Heart left ventricle (tissue), 16 donors: Measurements from ENCODE around the gene ATP6V1A. TPM values are rescaled to one million over a fixed set of nuclear protein-coding genes. Genes with fewer than 3 reads are reported as not detected.

Experiments used
- ATAC-seq, 4 donors: fragments of 200-7000 bp; cut with Tn5 transposase; one replicate each; pipeline ENCODE4 v1.9.1; 2020 to 2022; ENCODE audit warnings: moderate library complexity in 4 of 4, mild to moderate bottlenecking in 3 of 4, moderate number of reproducible peaks in 1 of 4
- DNase-seq, 5 donors: peaks; one replicate each; pipeline ENCODE4 v3.0.0-alpha.2; 2020
- H3K27ac ChIP-seq, 12 donors: fragments of 200-600 bp; sonication (generic) in 4 of 12; one replicate each; pipeline versions ENCODE4 v1.5.0 to v1.8.0; 2016 to 2022; ENCODE audit warnings: mild to moderate bottlenecking in 2 of 12
- H3K27me3 ChIP-seq, 9 donors: fragments of 200-600 bp; sonication (generic) in 2 of 9; one replicate each; pipeline versions ENCODE4 v1.5.1 to v1.8.0; 2016 to 2022; ENCODE audit warnings: mild to moderate bottlenecking in 3 of 9
- H3K36me3 ChIP-seq, 9 donors: fragments of 200-600 bp; sonication (generic) in 2 of 9; one replicate each; pipeline versions ENCODE4 v1.5.0 to v1.8.0; 2018 to 2022; ENCODE audit warnings: mild to moderate bottlenecking in 2 of 9
- H3K4me1 ChIP-seq, 12 donors: fragments of 200-600 bp; sonication (generic) in 4 of 12; one replicate each; pipeline versions ENCODE4 v1.5.0 to v1.8.0; 2016 to 2022; ENCODE audit warnings: mild to moderate bottlenecking in 3 of 12
- H3K4me3 ChIP-seq, 12 donors: fragments of 200-600 bp; sonication (generic) in 4 of 12; one replicate each; pipeline versions ENCODE4 v1.5.0 to v1.8.0; 2017 to 2022; ENCODE audit warnings: mild to moderate bottlenecking in 9 of 12, moderate library complexity in 4 of 12
- H3K9me3 ChIP-seq, 12 donors: fragments of 200-600 bp; sonication (generic) in 4 of 12; one replicate each; pipeline versions ENCODE4 v1.5.0 to v1.8.0; 2016 to 2022; ENCODE audit warnings: mild to moderate bottlenecking in 1 of 12
- POLR2A ChIP-seq, 2 donors: fragments of 450-650 bp; IDR thresholded peaks; one replicate each; pipeline ENCODE4 v1.6.1; 2017; ENCODE audit warnings: antibody characterized with exemption in 2 of 2, mild to moderate bottlenecking in 2 of 2, moderate library complexity in 2 of 2
- WGBS, 4 donors: extraction: QIAGEN DNeasy Blood & Tissue Kit in 2 of 4; methylation state at CpG; one replicate each; pipeline versions ENCODE4 v1.1.5 to v1.1.7; 2013 to 2018; 5-methylcytosine and 5-hydroxymethylcytosine counted together
- intact Hi-C, 10 donors: fragments of 100-400 bp; cut with DNase I; formaldehyde crosslinking; loops; one replicate each; pipeline versions ENCODE4 v1.11.1 to v1.14.2; 2022
- polyA plus RNA-seq, 2 donors: library from polyadenylated mRNA; stranded (reverse); fragments of 200-250 nt; gene quantifications; one replicate each; pipeline ENCODE4 v1.2.3, GENCODE V29; 2013
- total RNA-seq, 9 donors: library from RNA; depleted of rRNA in 2 of 9; stranded (reverse); fragments of >200 nt in 2 of 9; fragmentation: NEBNext Ultra II Directional in 3 of 9; extraction: Animal tissue kit (Norgen Biotek cat#: 25700) in 3 of 9; gene quantifications; one replicate each; pipeline versions ENCODE4 v1.1.0 to v1.2.4, GENCODE V29; 2016 to 2023
- TF ChIP-seq, protein P1 (sequence below), 12 donors: fragments of 200-600 bp; sonication (generic) in 4 of 12; IDR thresholded peaks; one replicate each; pipeline versions ENCODE4 v1.5.0 to v1.8.0; 2018 to 2022; ENCODE audit warnings: antibody characterized with exemption in 12 of 12, mild to moderate bottlenecking in 5 of 12
- donor health status: ischemic (EF 13 %, LVEDD 7.1; RV severe dilation, severe dysfunction).
- donor health status: healthy with polysubstance abuse.
- donor health status: DM: no; HTN: yes; CAD: no.
- donor health status: DM: no; HTN: no; CAD: no.
- donor health status: ischemic (EF 25% LVEDD 6.9; RV normal size, moderate dysfunction).
- donor health status: ischemic (EF 25% LVEDD 5.7; RV mildly dilated, moderate dysfunction).
- donor health status: healthy.
- donor health status: DM: yes; HTN: yes; CAD: no.
- donor health status: ischemic (EF 35%, LVEDD 5.7; RV mildly dilated, moderate dysfunction).
- donor health status: nonischemic (EF 11% LVEDD 7.7; RV severe dilation, severe dysfunction).
- donor health status: DM: yes; HTN: yes; CAD: no.
- donor health status: PGD.
- donor health status: ischemic (EF 29% LVEDD 5.4; RV normal size, mild dysfunction).
- donor health status: nonischemic (EF 23%, LVEDD 6.1; RV moderate dilation, normal function).

Gene ATP6V1A
- total and polyA plus RNA-seq, 11 donors, result 5.9 to 66.8 (median 19.0) TPM

DNA sequence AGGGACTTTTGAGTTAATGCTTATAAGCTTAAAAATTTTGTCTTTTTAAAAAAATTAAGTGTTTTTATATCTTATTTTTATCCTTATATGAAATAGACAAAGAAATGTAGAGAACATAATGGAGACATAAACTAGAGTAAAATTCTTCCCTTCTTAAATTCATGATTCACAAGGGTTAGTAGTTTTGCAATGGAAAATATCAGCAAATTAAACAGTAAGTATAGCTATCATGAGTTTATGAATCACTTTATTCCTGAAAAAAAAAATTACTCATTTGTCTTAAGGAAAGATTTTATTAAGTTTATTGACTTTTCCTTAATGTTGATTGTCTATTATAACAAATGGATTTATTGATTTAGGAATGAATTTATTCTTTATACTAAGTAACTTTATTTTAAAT, 4.3 kb downstream of the ATP6V1A start:
- Histone ChIP-seq H3K36me3 (no peaks in the 10 kb centered on the region), H3K4me3 (no peak overlapping the region), H3K27ac (no peak overlapping the region), H3K9me3 (no peaks in the 10 kb centered on the region), H3K4me1 (peaks cover 0 to 49% (median 18%) of the 10 kb centered on the region in 12 donors), H3K27me3 (no peaks in the 10 kb centered on the region)
- DNase-seq (no peak), ATAC-seq (no peak)
- TF ChIP-seq POLR2A (IDR thresholded peaks at IDR 0.05), result no peak
- TF ChIP-seq, protein P1, sequence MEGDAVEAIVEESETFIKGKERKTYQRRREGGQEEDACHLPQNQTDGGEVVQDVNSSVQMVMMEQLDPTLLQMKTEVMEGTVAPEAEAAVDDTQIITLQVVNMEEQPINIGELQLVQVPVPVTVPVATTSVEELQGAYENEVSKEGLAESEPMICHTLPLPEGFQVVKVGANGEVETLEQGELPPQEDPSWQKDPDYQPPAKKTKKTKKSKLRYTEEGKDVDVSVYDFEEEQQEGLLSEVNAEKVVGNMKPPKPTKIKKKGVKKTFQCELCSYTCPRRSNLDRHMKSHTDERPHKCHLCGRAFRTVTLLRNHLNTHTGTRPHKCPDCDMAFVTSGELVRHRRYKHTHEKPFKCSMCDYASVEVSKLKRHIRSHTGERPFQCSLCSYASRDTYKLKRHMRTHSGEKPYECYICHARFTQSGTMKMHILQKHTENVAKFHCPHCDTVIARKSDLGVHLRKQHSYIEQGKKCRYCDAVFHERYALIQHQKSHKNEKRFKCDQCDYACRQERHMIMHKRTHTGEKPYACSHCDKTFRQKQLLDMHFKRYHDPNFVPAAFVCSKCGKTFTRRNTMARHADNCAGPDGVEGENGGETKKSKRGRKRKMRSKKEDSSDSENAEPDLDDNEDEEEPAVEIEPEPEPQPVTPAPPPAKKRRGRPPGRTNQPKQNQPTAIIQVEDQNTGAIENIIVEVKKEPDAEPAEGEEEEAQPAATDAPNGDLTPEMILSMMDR (IDR thresholded peaks at IDR 0.05), result no peak
- intact Hi-C loops, result no loop called here

DNA sequence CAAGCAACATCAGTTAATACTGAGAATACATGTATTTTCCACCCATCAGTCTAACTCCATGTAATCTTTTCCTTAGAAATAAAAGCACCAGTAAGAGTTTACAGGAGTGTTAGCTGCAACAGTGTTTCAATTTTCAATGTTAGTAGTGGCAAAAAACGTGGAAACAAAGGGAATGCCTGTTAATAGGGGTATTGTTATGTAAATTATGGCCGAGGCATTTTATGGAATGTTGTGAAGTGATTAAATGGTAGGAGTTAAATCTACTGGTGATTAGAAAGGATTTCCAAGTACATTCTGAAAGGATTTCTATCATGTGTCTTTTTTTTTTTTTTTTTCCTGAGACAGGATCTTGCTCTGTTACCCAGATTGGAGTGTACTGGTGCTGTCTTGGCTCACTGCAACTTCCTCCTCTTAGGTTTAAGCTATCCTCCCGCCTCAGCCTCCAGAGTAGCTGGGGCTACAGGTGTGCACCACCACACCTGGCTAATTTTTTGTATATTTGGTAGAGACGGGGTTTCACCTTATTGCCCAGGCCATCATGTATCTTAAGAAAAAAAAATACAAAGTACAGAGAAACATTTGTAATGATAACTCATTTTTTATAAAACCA, 6.6 kb downstream of the ATP6V1A start:
- ATAC-seq (no peak), DNase-seq (no peak)
- intact Hi-C loops, result no loop called here
- Histone ChIP-seq H3K27ac (no peak overlapping the region), H3K4me1 (peaks cover 0 to 36% (median 8%) of the 10 kb centered on the region in 12 donors), H3K36me3 (no peaks in the 10 kb centered on the region), H3K4me3 (no peak overlapping the region), H3K9me3 (peaks cover 0 to 10% (median 3%) of the 10 kb centered on the region in 12 donors), H3K27me3 (no peaks in the 10 kb centered on the region)
- WGBS, 4 donors, result 67 to 79% (median 72%) methylated on average over 4 of the region's 4 CpGs
- TF ChIP-seq, protein P1 (IDR thresholded peaks at IDR 0.05), result no peak
- no peak for TF ChIP-seq POLR2A (IDR thresholded peaks at IDR 0.05)

DNA sequence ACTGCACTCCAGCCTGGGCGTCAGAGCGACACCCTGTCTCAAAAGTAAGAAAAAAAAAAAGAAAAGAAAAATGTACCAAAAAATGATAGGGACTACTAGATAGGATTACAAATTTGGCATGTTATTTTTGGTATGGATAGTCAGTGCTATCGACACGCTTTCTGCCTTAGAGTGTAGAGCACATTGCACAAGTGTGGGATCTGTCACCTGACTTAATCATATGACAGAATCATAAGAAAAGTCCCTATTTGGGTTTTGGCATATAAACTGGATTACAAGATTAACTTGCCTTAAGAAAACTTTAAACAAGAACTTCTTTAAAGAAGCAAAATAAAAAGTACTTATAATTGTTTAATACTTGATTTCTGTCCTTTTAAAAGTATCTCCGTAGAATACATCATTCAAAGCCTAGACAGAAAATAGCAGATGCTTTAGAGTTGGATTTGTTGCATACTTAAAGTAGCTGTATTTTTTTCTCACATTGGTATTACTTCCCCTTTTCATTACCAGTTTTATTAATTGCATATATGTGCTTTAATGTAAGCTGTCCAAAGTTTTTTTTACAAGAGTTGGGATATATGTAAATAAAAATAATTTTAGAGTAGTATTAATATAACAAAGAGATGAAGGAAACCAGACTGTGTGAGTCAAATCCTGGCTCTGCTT, 7.8 kb downstream of the ATP6V1A start:
- H3K27me3 ChIP-seq, result no peaks in the 10 kb centered on the region
- no peak overlapping the region for H3K4me3 ChIP-seq
- DNase-seq (no peak), ATAC-seq (no peak)
- peaks cover 0 to 16% (median 4%) of the 10 kb centered on the region in 12 donors for H3K9me3 ChIP-seq
- TF ChIP-seq POLR2A (IDR thresholded peaks at IDR 0.05), result no peak
- TF ChIP-seq, protein P1 (IDR thresholded peaks at IDR 0.05), result no peak
- 77 to 83% (median 78%) methylated on average over 5 of the region's 5 CpGs for WGBS, 4 donors
- H3K36me3 ChIP-seq, result no peaks in the 10 kb centered on the region
- intact Hi-C loops, result no loop called here
- peak overlapping the region in 1 of 12 donors; percentile 1 for H3K27ac ChIP-seq
- H3K4me1 ChIP-seq, result peaks cover 0 to 25% (median 3%) of the 10 kb centered on the region in 12 donors

DNA sequence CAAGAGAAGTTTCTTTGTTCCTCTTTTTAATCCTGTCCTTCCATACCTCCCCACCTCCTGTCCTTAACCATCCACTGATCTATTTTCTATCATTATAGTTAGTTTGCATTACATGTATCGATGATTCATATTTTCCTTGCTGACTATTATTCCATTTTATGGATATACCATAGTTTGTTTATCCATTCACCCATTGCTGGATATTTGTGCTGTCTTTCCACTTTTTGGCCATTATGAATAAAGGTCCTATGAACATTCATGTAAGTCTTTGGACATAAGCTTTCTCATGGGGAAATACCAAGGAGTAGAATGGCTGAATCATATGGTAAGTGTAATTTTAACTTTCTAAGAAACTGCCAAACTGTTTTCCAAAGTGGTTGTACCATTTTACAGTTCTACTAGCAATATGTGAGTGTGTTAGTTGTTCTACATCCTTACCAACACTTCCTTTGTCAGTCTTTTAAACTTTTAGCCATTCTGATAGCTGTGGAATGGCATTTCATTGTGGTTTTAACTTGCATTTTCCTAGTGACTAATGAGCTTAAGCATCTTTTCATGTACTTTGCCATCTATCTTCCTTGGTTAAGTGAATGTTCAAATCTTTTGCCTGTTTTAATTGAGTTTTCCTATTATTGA, 11.7 kb downstream of the ATP6V1A start:
- no peak for TF ChIP-seq POLR2A (IDR thresholded peaks at IDR 0.05)
- TF ChIP-seq, protein P1 (IDR thresholded peaks at IDR 0.05), result no peak
- Histone ChIP-seq H3K9me3 (peaks cover 0 to 16% (median 4%) of the 10 kb centered on the region in 12 donors), H3K27me3 (no peaks in the 10 kb centered on the region), H3K27ac (no peak overlapping the region), H3K36me3 (no peaks in the 10 kb centered on the region), H3K4me1 (peaks cover 0 to 16% (median 2%) of the 10 kb centered on the region in 12 donors), H3K4me3 (no peak overlapping the region)
- 94 to 100% (median 96%) methylated on average over 1 of the region's 1 CpG for WGBS, 4 donors
- ATAC-seq (no peak), DNase-seq (no peak)
- intact Hi-C loops, result no loop called here
